SK-N-MC (cell line): ENCODE results near the gene DFFA.
A peak's percentile ranks its signal among the peaks of the same experiment; 100 is the strongest.
"Not testable (repeated sequence)": the region's sequence is repeated elsewhere in the genome, so short reads cannot be mapped to it uniquely, and the experiment has no call there.

ENCODE experiments used
- DNase-seq: peaks from one replicate; pipeline ENCODE4 v3.0.0-alpha.2; 2011; ENCODE audit warnings: low read depth, low spot score
- H3K27ac ChIP-seq: fragments of 200-600 bp; sonication (generic); 2 replicates; pipeline ENCODE4 v1.5.1; 2016; ENCODE audit warnings: mixed run types
- H3K36me3 ChIP-seq: fragments of 200-600 bp; sonication (generic); 2 replicates; pipeline ENCODE4 v1.6.1; 2017; ENCODE audit warnings: antibody characterized with exemption, low read length, mixed read lengths; ENCODE audit not compliant: insufficient read depth
- H3K4me3 ChIP-seq: fragments of 200-600 bp; sonication (generic); 2 replicates; pipeline ENCODE4 v1.5.1; 2016
- H3K9ac ChIP-seq: fragments of 200-600 bp; sonication (generic); 2 replicates; pipeline ENCODE4 v1.8.0; 2017; ENCODE audit warnings: mixed run types, mixed read lengths; ENCODE audit not compliant: insufficient read length
- H3K9me3 ChIP-seq: fragments of 200-600 bp; sonication (generic); 2 replicates; pipeline ENCODE4 v1.6.1; 2017; ENCODE audit warnings: low read depth, mild to moderate bottlenecking, antibody characterized with exemption, low read length, moderate library complexity, mixed read lengths
- EZH2 ChIP-seq: fragments of 200-600 bp; sonication (generic); IDR thresholded peaks from one replicate; pipeline ENCODE4 v1.6.1; 2017; ENCODE audit warnings: antibody characterized with exemption
- FOXP2 ChIP-seq: optimal IDR thresholded peaks from 2 replicates; pipeline ENCODE3; 2011; ENCODE audit warnings: mild to moderate bottlenecking, moderate library complexity; ENCODE audit not compliant: insufficient read depth; ENCODE audit errors: extremely low read length, control extremely low read depth
- POLR2AphosphoS5 ChIP-seq: IDR thresholded peaks from 2 replicates; pipeline ENCODE4 v1.6.1; 2012; ENCODE audit warnings: mild to moderate bottlenecking, low read depth, low read length, borderline replicate concordance

Gene DFFA

GRCh38 chr1:10432910-10433700, 39.2 kb downstream of the DFFA start:
- no peak for TF ChIP-seq EZH2
- TF ChIP-seq POLR2AphosphoS5, result no peak
- no peak for TF ChIP-seq FOXP2
- Histone ChIP-seq H3K36me3 (no peaks in the 10 kb centered on the region), H3K4me3 (no peak overlapping the region), H3K9me3 (no peaks in the 10 kb centered on the region), H3K27ac (no peak overlapping the region), H3K9ac (no peak overlapping the region)
- DNase-seq, result no peak

- H3K9ac ChIP-seq, result peak overlapping the region; percentile 92
- no peak overlapping the region for H3K27ac ChIP-seq
- peak overlapping the region; percentile 99 for H3K4me3 ChIP-seq
- DNase-seq, result no peak
- no peaks in the 10 kb centered on the region for H3K9me3 ChIP-seq
- no peaks in the 10 kb centered on the region for H3K36me3 ChIP-seq
- TF ChIP-seq FOXP2, result no peak
- no peak for TF ChIP-seq POLR2AphosphoS5
Observed at GRCh38 chr1:10431070-10431730, 41.1 kb downstream of the DFFA start.

GRCh38 chr1:10430216-10431069, 41.9 kb downstream of the DFFA start, which contains the start of gene CENPS:
CENPS (plus strand) TSS chr1:10430433; CDS start chr1:10430518, 85 bp downstream.
- peak within 1 kb of the TSS; percentile 78 for H3K27ac ChIP-seq
- no peaks in the 10 kb centered on the region for H3K36me3 ChIP-seq
- peak; percentile 81; the same call in 1 of the 2 replicates for TF ChIP-seq POLR2AphosphoS5
- no peak for TF ChIP-seq EZH2
- TF ChIP-seq FOXP2, result no peak
- peak within 1 kb of the TSS; percentile 92 for H3K9ac ChIP-seq
- DNase-seq, result no peak
- no peaks in the 10 kb centered on the region for H3K9me3 ChIP-seq
- peak within 1 kb of the TSS; percentile 99 for H3K4me3 ChIP-seq

- H3K27ac ChIP-seq, result no peak overlapping the region
- DNase-seq, result no peak
Observed at GRCh38 chr1:10429868-10430215, 42.5 kb downstream of the DFFA start.

GRCh38 chr1:10428984-10429383, 43.3 kb downstream of the DFFA start:
- TF ChIP-seq FOXP2 (no peak), POLR2AphosphoS5 (no peak), EZH2 (no peak)
- Histone ChIP-seq H3K9ac (no peak overlapping the region), H3K27ac (no peak overlapping the region), H3K36me3 (no peaks in the 10 kb centered on the region), H3K9me3 (no peaks in the 10 kb centered on the region), H3K4me3 (no peak overlapping the region)
- DNase-seq, result no peak

More at GRCh38 chr1:10429868-10430215, 42.5 kb downstream of the DFFA start:
- Histone ChIP-seq H3K9me3 (no peaks in the 10 kb centered on the region), H3K9ac (peak overlapping the region; percentile 92), H3K4me3 (peak overlapping the region; percentile 99), H3K36me3 (no peaks in the 10 kb centered on the region)
- TF ChIP-seq FOXP2 (no peak), POLR2AphosphoS5 (no peak), EZH2 (no peak)

GRCh38 chr1:10426535-10426848, 45.8 kb downstream of the DFFA start:
- not testable (repeated sequence) for H3K9me3 ChIP-seq, H3K36me3 ChIP-seq, H3K9ac ChIP-seq, H3K4me3 ChIP-seq, DNase-seq, H3K27ac ChIP-seq

- H3K27ac ChIP-seq, H3K36me3 ChIP-seq, DNase-seq, H3K9me3 ChIP-seq, H3K9ac ChIP-seq, H3K4me3 ChIP-seq: not testable (repeated sequence)
Observed at GRCh38 chr1:10425826-10426534, 46.3 kb downstream of the DFFA start.

GRCh38 chr1:10424651-10425050, 47.7 kb downstream of the DFFA start:
- TF ChIP-seq EZH2 (no peak), POLR2AphosphoS5 (no peak), FOXP2 (no peak)
- H3K4me3 ChIP-seq, result no peak overlapping the region
- peaks cover 10% of the 10 kb centered on the region for H3K36me3 ChIP-seq
- H3K9me3 ChIP-seq, result no peaks in the 10 kb centered on the region
- peak overlapping the region; percentile 64; the same call in 1 of the 2 replicates for H3K27ac ChIP-seq
- no peak overlapping the region for H3K9ac ChIP-seq
- no peak for DNase-seq
